C4-2B (cell line): Measurements from ENCODE around the gene SSNA1.

Experiments
- H3K27ac ChIP-seq: fragments of 450-650 bp; 2 replicates; pipeline ENCODE4 v1.5.1; 2017
- CTCF ChIP-seq: fragments of 450-650 bp; conservative IDR thresholded peaks from 2 replicates; pipeline ENCODE4 v1.5.1; 2017; ENCODE audit warnings: mild to moderate bottlenecking
- ZFX ChIP-seq: fragments of 450-650 bp; IDR thresholded peaks from 2 replicates; pipeline ENCODE4 v1.6.1; 2017

Gene SSNA1

GRCh38 chr9:137170486-137171148 is 17.9 kb upstream of the SSNA1 start:
- TF ChIP-seq CTCF (no peak), ZFX (no peak)
- H3K27ac ChIP-seq: peak overlapping the region; percentile 100

- peak overlapping the region; percentile 100 for H3K27ac ChIP-seq
- TF ChIP-seq ZFX (no peak), CTCF (no peak)
These were observed 17.2 kb upstream of the SSNA1 start for GRCh38 chr9:137171149-137171900.

GRCh38 chr9:137172901-137173795 is 15.3 kb upstream of the SSNA1 start:
- peak overlapping the region; percentile 100 for H3K27ac ChIP-seq
- peak; percentile 32; the same call in 1 of the 2 replicates for TF ChIP-seq ZFX
- TF ChIP-seq CTCF: no peak

GRCh38 chr9:137173796-137174664 is 14.4 kb upstream of the SSNA1 start:
- TF ChIP-seq ZFX (0 out of 2 replicates have a peak, but pooled peaks have one; percentile 24), CTCF (no peak)

GRCh38 chr9:137174722-137175293 is 13.7 kb upstream of the SSNA1 start:
- no peak for TF ChIP-seq CTCF
- no peak for TF ChIP-seq ZFX

More at GRCh38 chr9:137173796-137174664, 14.4 kb upstream of the SSNA1 start:
- peak overlapping the region; percentile 100 for H3K27ac ChIP-seq

GRCh38 chr9:137175345-137175961 is 13.0 kb upstream of the SSNA1 start:
- peak overlapping the region; percentile 100 for H3K27ac ChIP-seq
- TF ChIP-seq ZFX: no peak
- TF ChIP-seq CTCF: no peak

More at GRCh38 chr9:137174722-137175293, 13.7 kb upstream of the SSNA1 start:
- peak overlapping the region; percentile 100 for H3K27ac ChIP-seq
